Measurements from ENCODE around the gene CHD2.
A peak's percentile ranks its signal among the peaks of the same experiment; 100 is the strongest.

Gene CHD2

DNA sequence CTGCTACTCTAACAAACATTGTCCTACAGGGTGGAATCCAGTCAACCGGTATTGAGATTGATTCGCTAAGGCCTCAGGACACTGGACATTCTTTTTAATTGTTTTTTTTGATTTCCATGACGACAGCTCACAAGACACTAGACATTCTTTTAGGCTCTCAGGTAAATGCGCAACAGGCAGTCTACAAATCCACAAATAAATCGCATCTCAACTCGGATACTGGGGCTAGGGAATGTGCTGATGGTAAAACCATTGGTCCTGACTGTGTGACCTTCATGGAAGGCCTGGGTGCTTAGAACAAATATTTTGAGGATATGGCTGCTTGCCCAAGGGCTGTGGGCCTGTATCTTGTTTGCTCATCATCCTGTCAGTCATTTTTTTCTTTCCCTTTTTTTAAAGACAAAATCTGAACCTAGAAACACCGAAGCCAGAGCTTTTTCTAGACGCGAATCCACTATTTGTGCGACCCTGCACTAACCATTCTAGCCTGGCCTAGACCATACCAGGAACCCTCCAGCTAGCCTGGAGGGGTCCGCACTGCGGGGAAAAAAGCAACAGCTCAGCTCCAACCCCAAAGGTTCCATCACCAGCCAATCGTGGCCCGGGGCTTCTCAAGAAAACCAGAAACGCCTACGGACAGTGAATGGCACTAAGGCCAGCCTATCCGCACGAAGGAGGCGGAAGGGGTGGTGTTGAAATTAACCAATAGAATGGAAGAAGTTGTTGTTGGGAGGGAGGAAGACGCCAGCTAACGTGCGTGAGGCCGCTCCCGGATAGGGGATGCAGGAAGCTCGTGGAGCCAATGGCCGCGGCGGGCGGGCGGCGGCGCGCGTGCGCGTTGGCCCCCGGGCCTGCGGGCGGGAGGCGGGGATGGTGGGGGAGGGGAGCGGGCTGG is 18.1 kb upstream of the CHD2 start:
- peak overlapping the region; percentile 91 for H3K4me3 ChIP-seq
- peak; percentile 100 for DNase-seq (ENCODE audit: low spot score)
- TF ChIP-seq, protein P1, sequence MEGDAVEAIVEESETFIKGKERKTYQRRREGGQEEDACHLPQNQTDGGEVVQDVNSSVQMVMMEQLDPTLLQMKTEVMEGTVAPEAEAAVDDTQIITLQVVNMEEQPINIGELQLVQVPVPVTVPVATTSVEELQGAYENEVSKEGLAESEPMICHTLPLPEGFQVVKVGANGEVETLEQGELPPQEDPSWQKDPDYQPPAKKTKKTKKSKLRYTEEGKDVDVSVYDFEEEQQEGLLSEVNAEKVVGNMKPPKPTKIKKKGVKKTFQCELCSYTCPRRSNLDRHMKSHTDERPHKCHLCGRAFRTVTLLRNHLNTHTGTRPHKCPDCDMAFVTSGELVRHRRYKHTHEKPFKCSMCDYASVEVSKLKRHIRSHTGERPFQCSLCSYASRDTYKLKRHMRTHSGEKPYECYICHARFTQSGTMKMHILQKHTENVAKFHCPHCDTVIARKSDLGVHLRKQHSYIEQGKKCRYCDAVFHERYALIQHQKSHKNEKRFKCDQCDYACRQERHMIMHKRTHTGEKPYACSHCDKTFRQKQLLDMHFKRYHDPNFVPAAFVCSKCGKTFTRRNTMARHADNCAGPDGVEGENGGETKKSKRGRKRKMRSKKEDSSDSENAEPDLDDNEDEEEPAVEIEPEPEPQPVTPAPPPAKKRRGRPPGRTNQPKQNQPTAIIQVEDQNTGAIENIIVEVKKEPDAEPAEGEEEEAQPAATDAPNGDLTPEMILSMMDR (IDR thresholded peaks at IDR 0.05) = no peak
- H3K27ac ChIP-seq = peak overlapping the region; percentile 91 to 100

GRCh38 chr15:92882697-92883162 is 17.4 kb upstream of the CHD2 start:
- no peak for DNase-seq (ENCODE audit: low spot score)
- TF ChIP-seq, protein P1 (IDR thresholded peaks at IDR 0.05) = no peak
- peak overlapping the region; percentile 91 for H3K4me3 ChIP-seq
- H3K27ac ChIP-seq = peak overlapping the region; percentile 100

DNA sequence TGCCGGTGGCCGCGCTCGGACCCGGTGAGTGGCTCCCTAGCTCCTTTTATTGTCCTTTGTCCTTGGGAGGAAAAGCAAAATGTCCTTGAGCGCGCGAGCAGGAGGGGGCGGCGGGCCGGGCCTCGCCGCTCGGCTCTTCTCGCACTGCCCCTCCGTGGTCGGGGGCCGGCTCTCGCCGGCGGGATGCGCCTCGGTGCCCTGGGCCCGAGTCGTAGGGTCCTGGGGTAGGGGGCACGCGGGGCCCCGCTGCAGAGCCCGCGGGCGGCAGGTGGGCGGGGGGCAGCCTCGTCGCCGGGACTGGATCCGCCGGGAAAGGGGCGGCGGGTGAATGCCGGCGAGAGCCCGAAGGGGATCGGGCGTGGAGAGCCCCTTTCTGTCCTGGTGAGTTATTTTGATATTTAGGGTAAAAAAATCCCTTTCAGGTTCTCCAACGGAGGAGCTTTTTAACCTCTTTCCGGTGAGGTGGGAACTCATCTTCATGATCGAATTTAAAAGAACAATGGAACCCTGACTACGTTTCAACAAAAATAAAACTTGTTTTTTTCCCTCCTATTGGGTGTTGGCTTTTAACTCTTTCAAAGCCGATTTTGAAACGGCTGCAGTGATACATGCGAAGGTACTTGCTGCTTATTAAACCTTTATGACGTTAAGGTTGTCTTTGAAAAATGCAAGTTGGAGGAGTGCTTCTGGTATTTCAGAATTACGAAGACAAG is 16.8 kb upstream of the CHD2 start:
- H3K27ac ChIP-seq = peak overlapping the region; percentile 100
- no peak for DNase-seq (ENCODE audit: low spot score)
- peak overlapping the region; percentile 91 for H3K4me3 ChIP-seq
- TF ChIP-seq, protein P1 (IDR thresholded peaks at IDR 0.05) = no peak

DNA sequence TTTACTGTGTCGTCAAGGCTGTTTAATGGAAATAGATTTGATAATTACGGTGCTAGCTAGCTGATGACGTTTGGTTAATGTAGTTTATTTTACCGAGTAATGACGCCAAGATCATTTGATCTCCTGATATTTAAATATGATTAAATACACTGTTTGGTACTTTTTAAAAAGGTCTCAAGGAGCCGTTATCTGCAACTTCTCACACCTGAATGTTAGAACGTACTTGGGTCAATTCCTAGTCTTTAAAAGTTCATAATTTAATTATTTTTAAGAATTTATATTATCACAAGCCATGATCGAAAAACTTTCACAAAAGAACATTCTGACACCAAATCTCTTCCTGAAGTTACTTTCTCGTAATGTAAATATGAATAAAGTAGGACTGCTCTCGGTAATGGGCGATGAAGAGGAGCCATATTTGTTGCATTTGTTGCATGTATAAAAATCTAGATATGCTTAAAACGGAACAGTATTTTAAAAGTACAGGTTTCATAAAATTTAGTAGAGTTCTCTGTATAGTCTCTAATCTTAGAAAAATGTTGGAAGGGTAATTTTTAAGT is 16.2 kb upstream of the CHD2 start:
- DNase-seq (ENCODE audit: low spot score) = no peak
- TF ChIP-seq, protein P1 (IDR thresholded peaks at IDR 0.05) = no peak

GRCh38 chr15:92884436-92885223 is 15.5 kb upstream of the CHD2 start:
- no peak for DNase-seq (ENCODE audit: low spot score)
- peak overlapping the region; percentile 91 for H3K4me3 ChIP-seq
- TF ChIP-seq, protein P1 (IDR thresholded peaks at IDR 0.05) = no peak
- peak overlapping the region; percentile 100 for H3K27ac ChIP-seq

More for the DNA sequence above, 16.2 kb upstream of the CHD2 start:
- H3K4me3 ChIP-seq = peak overlapping the region; percentile 91
- peak overlapping the region; percentile 100 for H3K27ac ChIP-seq

GRCh38 chr15:92885224-92886041 is 14.7 kb upstream of the CHD2 start:
- Histone ChIP-seq H3K4me3 (peak overlapping the region; percentile 91), H3K27ac (peak overlapping the region; percentile 100)
- TF ChIP-seq, protein P1 (IDR thresholded peaks at IDR 0.05) = no peak
- DNase-seq (ENCODE audit: low spot score) = no peak
